IMR-90 (cell line): Measurements from ENCODE around the gene CAPN7. TPM values are rescaled to one million over a fixed set of nuclear protein-coding genes. Genes with fewer than 3 reads are reported as not detected.

Experiments
- ATAC-seq: fragments of 200-7000 bp; cut with Tn5 transposase; 2 replicates; pipeline ENCODE4 v1.9.1; 2020; ENCODE audit warnings: low read depth, mild to moderate bottlenecking, moderate library complexity
- BruUV-seq: library from RNA; stranded (reverse); fragments of 400-500 nt; replicated peaks from 2 replicates; lab custom pipeline; 2021; lab: Mats Ljungman, UMichigan
- CTCF ChIA-PET: fragments of 300-600 bp; formaldehyde crosslinking; extraction: SDS; loops from one replicate; lab custom pipeline; 2021; ENCODE audit warnings: antibody characterized with exemption; lab: Yijun Ruan, JAX
- POLR2A ChIA-PET: fragments of 300-600 bp; sonication (Branson Sonifier 250); formaldehyde crosslinking; loops from one replicate; lab custom pipeline; 2022; ENCODE audit warnings: antibody characterized with exemption; ENCODE audit not compliant: unreplicated experiment; lab: Charles Lee
- DNase-seq: peaks from one replicate; pipeline ENCODE4 v3.0.0; 2013
- H2AFZ ChIP-seq: replicated peaks from 2 replicates; pipeline ENCODE3; 2013; ENCODE audit warnings: low read length, mild to moderate bottlenecking; ENCODE audit not compliant: poor library complexity
- H2AK5ac ChIP-seq: 2 replicates; pipeline ENCODE4 v1.6.1; 2013; ENCODE audit warnings: low read depth, low read length, inconsistent platforms
- H2AK9ac ChIP-seq: replicated peaks from 2 replicates; pipeline ENCODE3; 2013; ENCODE audit warnings: mild to moderate bottlenecking, low read depth, low read length, moderate library complexity; ENCODE audit not compliant: poor library complexity
- H2BK120ac ChIP-seq: 2 replicates; pipeline ENCODE4 v1.6.1; 2013; ENCODE audit warnings: low read depth, low read length, inconsistent platforms
- H2BK15ac ChIP-seq: 3 replicates; pipeline ENCODE4 v1.6.1; 2013; ENCODE audit warnings: low read depth, low read length, inconsistent platforms
- H2BK20ac ChIP-seq: 2 replicates; pipeline ENCODE4 v1.6.1; 2013; ENCODE audit warnings: low read depth, mild to moderate bottlenecking, inconsistent platforms, low read length, moderate library complexity
- H2BK5ac ChIP-seq: 2 replicates; pipeline ENCODE4 v1.6.1; 2013; ENCODE audit warnings: mild to moderate bottlenecking, low read depth, low read length, inconsistent platforms; ENCODE audit not compliant: poor library complexity, severe bottlenecking
- H3K14ac ChIP-seq: replicated peaks from 2 replicates; pipeline ENCODE4 v1.6.1; 2013; ENCODE audit warnings: low read depth, low read length, inconsistent platforms
- H3K18ac ChIP-seq: 2 replicates; pipeline ENCODE4 v1.6.1; 2013; ENCODE audit warnings: low read depth, low read length, control low read depth
- H3K23ac ChIP-seq: 2 replicates; pipeline ENCODE4 v1.6.1; 2013; ENCODE audit warnings: low read depth, low read length, inconsistent platforms
- H3K27ac ChIP-seq: 2 replicates; pipeline ENCODE4 v1.5.1; 2013; ENCODE audit warnings: mild to moderate bottlenecking, control low read depth, low read length; ENCODE audit not compliant: insufficient read depth
- H3K27me3 ChIP-seq: 2 replicates; pipeline ENCODE4 v1.6.1; 2013; ENCODE audit warnings: low read length; ENCODE audit not compliant: control insufficient read depth, insufficient read depth
- H3K36me3 ChIP-seq: 2 replicates; pipeline ENCODE4 v1.6.1; 2013; ENCODE audit warnings: low read length, mixed read lengths; ENCODE audit not compliant: control insufficient read depth, insufficient read depth
- H3K4ac ChIP-seq: 2 replicates; pipeline ENCODE4 v1.6.1; 2013; ENCODE audit warnings: low read depth, low read length, inconsistent platforms
- H3K4me1 ChIP-seq: 2 replicates; pipeline ENCODE4 v1.6.1; 2013; ENCODE audit warnings: low read length, mixed read lengths; ENCODE audit not compliant: control insufficient read depth, insufficient read depth
- H3K4me2 ChIP-seq: 2 replicates; pipeline ENCODE4 v1.6.1; 2013; ENCODE audit warnings: low read depth, mild to moderate bottlenecking, control low read depth, low read length, moderate library complexity
- H3K4me3 ChIP-seq: 2 replicates; pipeline ENCODE4 v1.5.1; 2013; ENCODE audit warnings: low read depth, mild to moderate bottlenecking, control low read depth, low read length, moderate library complexity; ENCODE audit not compliant: insufficient read depth
- H3K56ac ChIP-seq: 2 replicates; pipeline ENCODE4 v1.6.1; 2013; ENCODE audit warnings: low read length, inconsistent platforms; ENCODE audit not compliant: insufficient read depth; ENCODE audit errors: extremely low read depth
- H3K79me1 ChIP-seq, 2 experiments: 2 replicates each; pipeline ENCODE4 v1.6.1; 2013; ENCODE audit warnings: low read length in 2 of 2, inconsistent platforms in 1 of 2, low read depth in 1 of 2
- H3K9ac ChIP-seq: 2 replicates; pipeline ENCODE4 v1.6.1; 2013; ENCODE audit warnings: low read depth, low read length, control low read depth
- H3K9me1 ChIP-seq: 2 replicates; pipeline ENCODE4 v1.6.1; 2013; ENCODE audit warnings: low read length, inconsistent platforms; ENCODE audit not compliant: insufficient read depth
- H3K9me3 ChIP-seq: 2 replicates; pipeline ENCODE4 v1.6.1; 2013; ENCODE audit warnings: low read length; ENCODE audit not compliant: control insufficient read depth, insufficient read depth
- H4K20me1 ChIP-seq: 2 replicates; pipeline ENCODE4 v1.6.1; 2013; ENCODE audit warnings: low read length, inconsistent platforms; ENCODE audit not compliant: insufficient read depth
- H4K5ac ChIP-seq: 2 replicates; pipeline ENCODE4 v1.6.1; 2013; ENCODE audit warnings: mild to moderate bottlenecking, low read depth, low read length, control low read depth
- H4K8ac ChIP-seq, 2 experiments: 2 replicates each; pipeline ENCODE4 v1.6.1; 2013; ENCODE audit warnings: low read depth in 2 of 2, low read length in 2 of 2, control low read depth in 1 of 2, inconsistent platforms in 1 of 2
- H4K91ac ChIP-seq: 2 replicates; pipeline ENCODE4 v1.6.1; 2013; ENCODE audit warnings: low read depth, low read length, inconsistent platforms; ENCODE audit not compliant: insufficient read depth
- CEBPB ChIP-seq: IDR thresholded peaks from 2 replicates; pipeline ENCODE4 v1.6.1; 2012; ENCODE audit warnings: low read depth, low read length, improper control_type of control experiment
- FOS ChIP-seq: fragments of 150-350 bp; IDR thresholded peaks from 2 replicates; pipeline ENCODE4 v1.6.1; 2016; ENCODE audit warnings: low read depth, low read length
- WGBS, 2 experiments: methylation state at CpG; one replicate each; pipeline versions ENCODE4 v1.1.5 to v1.1.7; 2013; ENCODE audit warnings: missing lambda C conversion rate in 2 of 2; ENCODE audit not compliant: insufficient read length in 1 of 2; ENCODE audit errors: extremely low coverage in 2 of 2; 5-methylcytosine and 5-hydroxymethylcytosine counted together
- dilution Hi-C: fragments of 300-500 bp; cut with HindIII; formaldehyde crosslinking; loops from one replicate; pipeline ENCODE4 v1.14.3; 2018; ENCODE audit warnings: low sequenced_read_pairs; ENCODE audit not compliant: unreplicated experiment
- in situ Hi-C: fragments of 300-500 bp; cut with MboI; formaldehyde crosslinking; loops from 3 replicates; pipeline ENCODE4 v1.14.3; 2019; ENCODE audit warnings: low sequenced_read_pairs, inconsistent platforms, mixed read lengths
- intact Hi-C: fragments of 100-400 bp; cut with micrococcal nuclease; formaldehyde crosslinking; loops from 2 replicates; pipeline ENCODE4 v1.10.0; 2022
- polyA plus RNA-seq, 3 experiments: library from polyadenylated mRNA; depleted of rRNA; stranded (reverse); fragments of >200 nt; gene quantifications; 2 replicates each; pipeline ENCODE4 v1.2.3, GENCODE V29; 2012; ENCODE audit warnings: low replicate concordance in 1 of 3
- total RNA-seq: library from RNA; depleted of rRNA; stranded (reverse); fragments of >200 nt; gene quantifications from 2 replicates; pipeline ENCODE4 v1.2.3, GENCODE V29; 2012
- TF ChIP-seq, protein P1 (sequence below): conservative IDR thresholded peaks from 2 replicates; pipeline ENCODE4 v1.5.1; 2012; ENCODE audit warnings: mild to moderate bottlenecking, low read depth, low read length, improper control_type of control experiment

The CAPN7 gene
- total and polyA plus RNA-seq, 2 of the 4 experiments (the other 2 are of a cell fraction): 14.5 to 21.3 TPM

GRCh38 chr3:15271030-15271429 is 65.0 kb downstream of the CAPN7 start:
- H3K9ac ChIP-seq: no peak overlapping the region
- TF ChIP-seq CEBPB: no peak
- TF ChIP-seq FOS: no peak
- TF ChIP-seq, protein P1, sequence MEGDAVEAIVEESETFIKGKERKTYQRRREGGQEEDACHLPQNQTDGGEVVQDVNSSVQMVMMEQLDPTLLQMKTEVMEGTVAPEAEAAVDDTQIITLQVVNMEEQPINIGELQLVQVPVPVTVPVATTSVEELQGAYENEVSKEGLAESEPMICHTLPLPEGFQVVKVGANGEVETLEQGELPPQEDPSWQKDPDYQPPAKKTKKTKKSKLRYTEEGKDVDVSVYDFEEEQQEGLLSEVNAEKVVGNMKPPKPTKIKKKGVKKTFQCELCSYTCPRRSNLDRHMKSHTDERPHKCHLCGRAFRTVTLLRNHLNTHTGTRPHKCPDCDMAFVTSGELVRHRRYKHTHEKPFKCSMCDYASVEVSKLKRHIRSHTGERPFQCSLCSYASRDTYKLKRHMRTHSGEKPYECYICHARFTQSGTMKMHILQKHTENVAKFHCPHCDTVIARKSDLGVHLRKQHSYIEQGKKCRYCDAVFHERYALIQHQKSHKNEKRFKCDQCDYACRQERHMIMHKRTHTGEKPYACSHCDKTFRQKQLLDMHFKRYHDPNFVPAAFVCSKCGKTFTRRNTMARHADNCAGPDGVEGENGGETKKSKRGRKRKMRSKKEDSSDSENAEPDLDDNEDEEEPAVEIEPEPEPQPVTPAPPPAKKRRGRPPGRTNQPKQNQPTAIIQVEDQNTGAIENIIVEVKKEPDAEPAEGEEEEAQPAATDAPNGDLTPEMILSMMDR: no peak
- H3K14ac ChIP-seq: no peak overlapping the region
- peaks cover 11% of the 10 kb centered on the region for H3K9me1 ChIP-seq
- intact Hi-C loops: no loop called here
- H3K18ac ChIP-seq: no peak overlapping the region
- H3K56ac ChIP-seq: no peak overlapping the region
- H2BK5ac ChIP-seq: no peak overlapping the region
- in situ Hi-C loops: no loop called here
- no peak overlapping the region for H4K5ac ChIP-seq
- dilution Hi-C loops: no loop called here
- H3K36me3 ChIP-seq: no peaks in the 10 kb centered on the region; the same call in 1 of the 2 replicates
- WGBS, 2 experiments: no CpG with 5 or more reads among the region's 4 CpGs
- H4K8ac ChIP-seq: no peak overlapping the region
- no peaks in the 10 kb centered on the region for H4K20me1 ChIP-seq
- ATAC-seq (no peak), DNase-seq (no peak)
- H2BK120ac ChIP-seq: no peak overlapping the region
- H2BK20ac ChIP-seq: no peak overlapping the region
- H3K27ac ChIP-seq: no peak overlapping the region
- no peaks in the 10 kb centered on the region for H3K9me3 ChIP-seq
- no peak overlapping the region for H2BK15ac ChIP-seq
- H2AFZ ChIP-seq: no peak overlapping the region
- no peak overlapping the region for H3K4ac ChIP-seq
- ChIA-PET CTCF (no interaction called here), POLR2A (no interaction called here)
- no peak overlapping the region for H2AK9ac ChIP-seq
- H3K4me3 ChIP-seq: no peak overlapping the region
- H2AK5ac ChIP-seq: no peak overlapping the region
- H3K23ac ChIP-seq: no peak overlapping the region
- H4K91ac ChIP-seq: no peak overlapping the region
- BruUV-seq: no TSS peak
- peaks cover 13% of the 10 kb centered on the region for H3K4me1 ChIP-seq
- no peak overlapping the region for H3K4me2 ChIP-seq
- no peaks in the 10 kb centered on the region for H3K27me3 ChIP-seq
- H3K79me1 ChIP-seq: peaks cover 0 to 5% of the 10 kb centered on the region in 2 experiments; a peak in 1 of 4 replicates
